Mesothelial cell of epicardium (in vitro differentiated cells): ENCODE data around the gene ABHD8. TPM values are rescaled to one million over a fixed set of nuclear protein-coding genes. Genes with fewer than 3 reads are reported as not detected.
A peak's percentile ranks its signal among the peaks of the same experiment; 100 is the strongest.

Experiments
- DNase-seq, 2 experiments: peaks; one replicate each; pipeline ENCODE4 v3.0.0; 2021; ENCODE audit warnings: low spot score in 2 of 2; ENCODE audit not compliant: unreplicated experiment in 2 of 2
- H3K27ac Mint-ChIP-seq: 2 replicates; pipeline ENCODE4 v1.8.0; 2021; ENCODE audit warnings: mixed read lengths
- H3K27me3 Mint-ChIP-seq: 2 replicates; pipeline ENCODE4 v1.8.0; 2021; ENCODE audit warnings: low read depth, mixed read lengths
- H3K36me3 Mint-ChIP-seq: 2 replicates; pipeline ENCODE4 v1.8.0; 2021; ENCODE audit warnings: mixed read lengths
- H3K4me1 Mint-ChIP-seq: 2 replicates; pipeline ENCODE4 v1.8.0; 2021; ENCODE audit warnings: mixed read lengths
- H3K4me3 Mint-ChIP-seq: 2 replicates; pipeline ENCODE4 v1.8.0; 2021; ENCODE audit warnings: mild to moderate bottlenecking, moderate library complexity, mixed read lengths
- H3K9me3 Mint-ChIP-seq: 2 replicates; pipeline ENCODE4 v1.8.0; 2021; ENCODE audit warnings: mixed read lengths
- total RNA-seq: library from RNA; stranded (reverse); gene quantifications from 3 replicates; pipeline ENCODE4 v1.2.1, GENCODE V29; 2021
- TF ChIP-seq, protein P1 (sequence below): fragments of 200-600 bp; sonication (generic); IDR thresholded peaks from one replicate; pipeline ENCODE4 v1.5.0; 2021; ENCODE audit warnings: antibody characterized with exemption; ENCODE audit not compliant: unreplicated experiment

ABHD8 gene
- total RNA-seq, 1 donor from 2014 or later: 26.1 TPM

DNA sequence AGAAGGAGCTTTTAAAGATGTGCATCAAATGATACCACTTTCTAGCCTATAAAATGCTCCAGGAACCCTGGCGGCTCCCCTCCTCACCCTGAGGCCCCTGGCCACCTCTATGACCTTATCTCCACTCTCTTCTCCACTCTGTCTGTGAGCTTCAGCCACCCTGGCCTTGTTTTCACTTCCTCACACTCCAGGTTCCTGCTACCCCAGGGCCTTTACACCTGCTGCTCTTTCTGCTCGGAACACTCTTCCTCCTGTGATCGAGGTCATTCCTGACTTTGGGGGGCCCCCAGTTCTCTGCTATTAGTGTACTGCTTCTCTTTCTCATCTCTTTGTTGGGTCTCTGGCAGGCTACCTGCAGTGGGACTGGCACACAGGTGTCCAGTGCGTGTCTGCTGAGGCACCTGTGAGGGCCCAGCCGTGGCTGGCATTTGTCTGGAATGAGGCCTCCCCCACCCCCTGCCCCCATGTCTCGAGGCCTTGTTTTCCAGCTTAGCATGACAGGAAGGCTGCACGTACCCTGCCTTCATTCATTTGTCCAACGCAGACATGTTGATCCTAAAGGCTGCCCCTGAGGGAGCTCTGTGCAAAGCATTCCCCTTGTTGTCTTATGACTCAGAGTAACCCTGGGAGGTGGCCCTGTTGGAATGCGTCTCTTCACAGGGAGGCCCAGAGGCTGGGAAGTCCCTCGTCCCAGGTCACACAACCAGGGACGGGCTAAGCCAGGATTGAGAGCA is 8.4 kb upstream of the ABHD8 start:
- Mint-ChIP-seq H3K9me3 (no peaks in the 10 kb centered on the region), H3K4me3 (peak overlapping the region; percentile 37), H3K27ac (peak overlapping the region; percentile 22), H3K27me3 (no peaks in the 10 kb centered on the region), H3K36me3 (peaks cover 15% of the 10 kb centered on the region), H3K4me1 (peaks cover 20% of the 10 kb centered on the region)
- no peak for DNase-seq
- TF ChIP-seq, protein P1, sequence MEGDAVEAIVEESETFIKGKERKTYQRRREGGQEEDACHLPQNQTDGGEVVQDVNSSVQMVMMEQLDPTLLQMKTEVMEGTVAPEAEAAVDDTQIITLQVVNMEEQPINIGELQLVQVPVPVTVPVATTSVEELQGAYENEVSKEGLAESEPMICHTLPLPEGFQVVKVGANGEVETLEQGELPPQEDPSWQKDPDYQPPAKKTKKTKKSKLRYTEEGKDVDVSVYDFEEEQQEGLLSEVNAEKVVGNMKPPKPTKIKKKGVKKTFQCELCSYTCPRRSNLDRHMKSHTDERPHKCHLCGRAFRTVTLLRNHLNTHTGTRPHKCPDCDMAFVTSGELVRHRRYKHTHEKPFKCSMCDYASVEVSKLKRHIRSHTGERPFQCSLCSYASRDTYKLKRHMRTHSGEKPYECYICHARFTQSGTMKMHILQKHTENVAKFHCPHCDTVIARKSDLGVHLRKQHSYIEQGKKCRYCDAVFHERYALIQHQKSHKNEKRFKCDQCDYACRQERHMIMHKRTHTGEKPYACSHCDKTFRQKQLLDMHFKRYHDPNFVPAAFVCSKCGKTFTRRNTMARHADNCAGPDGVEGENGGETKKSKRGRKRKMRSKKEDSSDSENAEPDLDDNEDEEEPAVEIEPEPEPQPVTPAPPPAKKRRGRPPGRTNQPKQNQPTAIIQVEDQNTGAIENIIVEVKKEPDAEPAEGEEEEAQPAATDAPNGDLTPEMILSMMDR: no peak

DNA sequence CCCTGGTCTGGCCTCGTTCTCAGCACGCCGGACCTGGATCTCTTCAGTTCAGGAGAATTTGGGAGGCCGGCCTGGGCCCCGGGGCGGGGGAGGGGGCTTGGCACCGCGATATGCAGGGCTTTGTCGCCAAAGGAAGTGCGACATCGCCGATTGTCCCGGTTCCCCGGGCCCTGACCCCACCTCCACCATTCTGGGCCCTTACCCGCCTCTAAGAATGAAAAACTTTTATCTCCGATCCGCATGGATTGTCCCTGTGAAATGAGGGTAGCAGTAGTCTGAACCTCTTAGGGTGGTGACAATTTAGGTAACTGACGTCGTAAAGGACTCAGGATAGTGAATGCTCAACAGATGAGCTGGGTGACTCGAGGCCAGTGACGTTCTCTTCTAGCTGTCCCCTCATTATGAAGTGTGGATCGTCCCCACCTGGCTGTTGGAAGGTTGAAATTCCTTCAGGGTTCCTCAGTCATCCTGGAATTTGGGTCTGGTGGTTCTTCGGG is 6.8 kb upstream of the ABHD8 start:
- peaks cover 7% of the 10 kb centered on the region for H3K36me3 Mint-ChIP-seq
- no peaks in the 10 kb centered on the region for H3K9me3 Mint-ChIP-seq
- DNase-seq: no peak
- TF ChIP-seq, protein P1: no peak
- H3K4me1 Mint-ChIP-seq: peaks cover 28% of the 10 kb centered on the region
- no peaks in the 10 kb centered on the region for H3K27me3 Mint-ChIP-seq
- peak overlapping the region; percentile 94 for H3K27ac Mint-ChIP-seq
- peak overlapping the region; percentile 97 for H3K4me3 Mint-ChIP-seq

DNA sequence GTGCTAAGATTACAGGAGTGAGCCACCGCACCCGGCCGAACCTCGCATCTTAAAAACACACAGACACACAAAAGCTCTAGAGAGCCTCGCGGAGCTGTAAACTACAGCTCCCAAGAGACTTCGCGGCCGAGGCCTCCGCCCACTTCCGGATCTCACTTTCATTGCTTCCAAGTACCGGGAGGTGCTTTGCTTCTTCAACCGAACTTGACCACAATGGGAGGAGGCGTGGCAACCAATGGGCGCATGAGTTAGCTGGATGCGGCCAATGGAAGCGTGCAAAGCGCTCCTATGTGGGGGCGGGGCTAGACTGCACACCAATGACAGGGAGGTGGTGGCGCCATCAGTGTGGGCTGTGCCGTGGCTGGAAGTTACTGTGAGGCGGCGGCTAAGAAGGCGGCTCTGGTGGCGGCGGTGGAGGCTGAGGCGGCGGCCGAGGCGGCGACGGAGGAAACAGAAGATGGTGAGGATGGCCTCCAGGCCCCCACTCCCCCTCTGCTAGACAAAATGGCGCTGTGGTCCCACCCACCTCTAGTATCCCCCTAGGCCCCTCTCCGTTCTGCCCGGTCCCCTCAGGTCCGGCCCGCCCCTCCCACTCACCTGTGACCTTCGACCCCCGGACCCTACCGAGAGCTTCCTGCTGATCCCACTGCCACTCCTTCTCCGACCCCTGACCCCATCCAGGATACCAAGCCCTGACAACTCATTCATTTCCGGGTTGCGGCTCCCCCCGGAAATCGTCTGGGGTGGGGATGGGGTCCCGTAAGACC is 6.2 kb upstream of the ABHD8 start, which contains the start of gene DDA1:
Gene DDA1 (plus strand): TSS at position 366 of the 767 bp plus-strand sequence. CDS start 92 bp downstream, at position 458.
- TF ChIP-seq, protein P1: no peak
- Mint-ChIP-seq H3K27ac (peak within 1 kb of the TSS; percentile 94), H3K27me3 (no peaks in the 10 kb centered on the region), H3K9me3 (no peaks in the 10 kb centered on the region), H3K4me3 (peak within 1 kb of the TSS; percentile 97), H3K36me3 (peaks cover 7% of the 10 kb centered on the region), H3K4me1 (peaks cover 31% of the 10 kb centered on the region)
- peak; percentile 96 to 98 for DNase-seq

DNA sequence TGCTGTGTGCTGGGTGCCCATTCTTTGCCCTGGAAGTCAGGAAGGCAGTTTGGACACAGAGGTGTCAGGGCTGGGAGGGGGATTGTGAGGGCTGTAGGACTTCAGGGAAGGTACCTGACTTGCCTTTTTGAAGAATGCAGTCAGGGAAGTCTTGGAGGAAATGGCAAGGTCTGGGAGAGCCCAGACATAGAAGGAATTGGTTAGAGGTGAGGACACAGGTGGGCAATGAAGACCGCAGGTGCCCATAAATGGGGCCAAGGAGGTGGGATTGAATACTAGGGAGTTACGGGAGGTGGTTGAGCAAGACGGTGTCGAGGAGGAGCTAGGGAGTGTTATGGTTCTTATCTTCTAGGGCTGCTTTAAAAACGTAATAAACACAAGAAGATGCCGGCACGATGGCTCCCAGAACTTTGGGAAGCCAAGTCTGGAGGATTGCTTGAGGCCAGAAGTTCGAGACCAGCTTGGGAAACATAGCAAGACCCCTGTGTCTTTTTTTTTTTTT is 4.7 kb upstream of the ABHD8 start:
- TF ChIP-seq, protein P1: no peak
- no peak for DNase-seq
- Mint-ChIP-seq H3K4me1 (peaks cover 37% of the 10 kb centered on the region), H3K4me3 (peak overlapping the region; percentile 33), H3K9me3 (no peaks in the 10 kb centered on the region), H3K27me3 (no peaks in the 10 kb centered on the region), H3K36me3 (no peaks in the 10 kb centered on the region), H3K27ac (peak overlapping the region; percentile 68)

DNA sequence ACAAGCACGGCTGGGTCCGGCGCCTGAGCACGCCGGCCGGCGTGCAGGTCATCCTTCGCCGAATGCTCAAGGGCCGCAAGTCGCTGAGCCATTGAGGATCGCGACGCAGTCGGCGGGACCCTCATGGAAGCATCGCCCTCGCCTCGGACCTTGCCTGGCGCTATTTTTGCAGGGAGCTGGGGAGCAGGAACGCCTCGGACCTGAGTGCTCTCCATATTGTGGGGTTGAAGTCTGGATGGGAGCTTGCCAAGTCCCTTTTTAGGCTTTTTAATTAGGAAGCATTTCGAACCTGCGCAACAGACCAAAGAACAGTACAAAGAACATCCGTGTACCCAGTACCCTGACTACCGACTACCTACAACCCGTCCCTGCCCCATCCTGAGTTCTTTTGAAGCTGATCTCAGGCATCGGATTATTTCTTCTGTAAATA is 3.1 kb upstream of the ABHD8 start:
- TF ChIP-seq, protein P1: no peak
- no peak for DNase-seq
- H3K4me3 Mint-ChIP-seq: peak overlapping the region; percentile 90
- H3K27me3 Mint-ChIP-seq: no peaks in the 10 kb centered on the region
- peaks cover 44% of the 10 kb centered on the region for H3K4me1 Mint-ChIP-seq
- H3K36me3 Mint-ChIP-seq: no peaks in the 10 kb centered on the region
- H3K9me3 Mint-ChIP-seq: no peaks in the 10 kb centered on the region
- peak overlapping the region; percentile 95 for H3K27ac Mint-ChIP-seq
